Measurements from ENCODE around the gene OR9A4. TPM values are rescaled to one million over a fixed set of nuclear protein-coding genes. Genes with fewer than 3 reads are reported as not detected.
"Not testable (repeated sequence)": the region's sequence is repeated elsewhere in the genome, so short reads cannot be mapped to it uniquely, and the experiment has no call there.

The OR9A4 gene
- polyA plus RNA-seq, 3 donors: 0.28 TPM; not detected in 2

DNA sequence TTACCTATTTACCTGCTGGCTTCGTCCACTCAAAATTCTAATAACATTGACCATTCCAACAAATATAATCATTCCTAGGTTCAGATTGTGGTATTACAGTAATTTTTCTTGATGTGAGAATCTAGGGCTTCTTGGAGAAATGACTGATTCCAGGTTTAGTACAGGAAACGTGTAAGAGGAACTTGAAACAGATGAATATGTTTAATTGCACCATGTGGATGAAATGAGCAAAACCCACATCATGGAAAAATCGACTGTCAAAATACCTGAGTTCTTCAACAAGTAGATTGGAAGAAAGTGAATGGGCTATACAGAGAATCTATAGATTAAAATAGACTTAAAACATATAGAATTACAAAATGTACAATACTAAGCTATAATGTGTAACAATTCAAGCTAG, 24.9 kb upstream of the OR9A4 start:
- intact Hi-C loops (cut with micrococcal nuclease): no loop called here
- Histone ChIP-seq H2AFZ (ENCODE audit: insufficient read depth, low read depth, low read length, poor library complexity, severe bottlenecking) (no peak overlapping the region), H3K27ac (ENCODE audit: low read depth in 1 of 2, low read length in 2 of 2) (no peak overlapping the region), H3K79me2 (ENCODE audit: insufficient read depth, low read length) (no peaks in the 10 kb centered on the region), H3K4me2 (replicated peaks; ENCODE audit: extremely low read depth, low read length, poor library complexity, severe bottlenecking) (no peak overlapping the region), H3K36me3 (replicated peaks in 1 of 2; ENCODE audit: control insufficient read depth in 1 of 2, insufficient read depth in 2 of 2, low read length in 2 of 2) (no peaks in the 10 kb centered on the region), H3K4me1 (ENCODE audit: control insufficient read depth in 1 of 2, insufficient read depth in 2 of 2, low read length in 2 of 2) (peaks cover 37 to 40% of the 10 kb centered on the region in 2 donors), H3K4me3 (replicated peaks in 1 of 3; ENCODE audit: low read depth in 2 of 3, low read length in 3 of 3) (no peak overlapping the region), H3K27me3 (ENCODE audit: control insufficient read depth in 2 of 2, insufficient read depth in 2 of 2, low read length in 2 of 2) (no peaks in the 10 kb centered on the region), H4K20me1 (ENCODE audit: insufficient read depth, low read length) (no peaks in the 10 kb centered on the region), H3K9me3 (replicated peaks in 1 of 2; ENCODE audit: control insufficient read depth in 1 of 2, insufficient read depth in 1 of 2, low read length in 2 of 2) (no peaks in the 10 kb centered on the region), H3K9ac (ENCODE audit: insufficient read depth, low read length, poor library complexity, severe bottlenecking) (no peak overlapping the region)
- Mint-ChIP-seq H3K27ac (peak overlapping the region in 3 of 7 donors; percentile 43 to 96 (median 50)), H3K36me3 (peaks cover 0 to 5% of the 10 kb centered on the region in 2 donors), H3K9me3 (peaks cover 0 to 4% (median 0%) of the 10 kb centered on the region in 7 donors), H3K4me1 (peaks cover 30% of the 10 kb centered on the region), H3K4me3 (no peak overlapping the region), H3K27me3 (ENCODE audit: low read depth in 3 of 3) (no peaks in the 10 kb centered on the region)
- peak; percentile 24 to 70 (median 49) for DNase-seq
- no CpG with 5 or more reads among the region's 3 CpGs for WGBS (ENCODE audit: insufficient coverage)
- no peak for TF ChIP-seq CTCF (IDR thresholded peaks at IDR 0.05)

- intact Hi-C loops (cut with micrococcal nuclease); H3K27me3 Mint-ChIP-seq (ENCODE audit: low read depth in 3 of 3); H3K27ac Mint-ChIP-seq; H3K27ac ChIP-seq (ENCODE audit: low read depth in 1 of 2, low read length in 2 of 2); H3K27me3 ChIP-seq (ENCODE audit: control insufficient read depth in 2 of 2, insufficient read depth in 2 of 2, low read length in 2 of 2); H3K79me2 ChIP-seq (ENCODE audit: insufficient read depth, low read length); H2AFZ ChIP-seq (ENCODE audit: insufficient read depth, low read depth, low read length, poor library complexity, severe bottlenecking); H3K9ac ChIP-seq (ENCODE audit: insufficient read depth, low read length, poor library complexity, severe bottlenecking); H3K4me1 ChIP-seq (ENCODE audit: control insufficient read depth in 1 of 2, insufficient read depth in 2 of 2, low read length in 2 of 2); H3K4me3 Mint-ChIP-seq; H3K36me3 Mint-ChIP-seq; H3K36me3 ChIP-seq (replicated peaks in 1 of 2; ENCODE audit: control insufficient read depth in 1 of 2, insufficient read depth in 2 of 2, low read length in 2 of 2); H3K9me3 ChIP-seq (replicated peaks in 1 of 2; ENCODE audit: control insufficient read depth in 1 of 2, insufficient read depth in 1 of 2, low read length in 2 of 2); DNase-seq; H3K4me1 Mint-ChIP-seq; H4K20me1 ChIP-seq (ENCODE audit: insufficient read depth, low read length); H3K9me3 Mint-ChIP-seq; H3K4me2 ChIP-seq (replicated peaks; ENCODE audit: extremely low read depth, low read length, poor library complexity, severe bottlenecking); H3K4me3 ChIP-seq (replicated peaks in 1 of 3; ENCODE audit: low read depth in 2 of 3, low read length in 3 of 3): not testable (repeated sequence)
- no CpG with 5 or more reads among the region's 3 CpGs for WGBS (ENCODE audit: insufficient coverage)
These were observed 16.8 kb upstream of the OR9A4 start for GRCh38 chr7:141899366-141899765.
